ENCODE data around the gene SPDYE3. TPM values are rescaled to one million over a fixed set of nuclear protein-coding genes. Genes with fewer than 3 reads are reported as not detected.

Gene SPDYE3
- total RNA-seq, 1 donor from 2014 or later = not detected

GRCh38 chr7:100369105-100369504 lies 61.6 kb downstream of the SPDYE3 start:
- H3K4me1 Mint-ChIP-seq (ENCODE audit: low read depth) = no peaks in the 10 kb centered on the region
- peaks cover 11% of the 10 kb centered on the region for H3K36me3 Mint-ChIP-seq (ENCODE audit: insufficient read depth)
- H3K27me3 Mint-ChIP-seq = no peaks in the 10 kb centered on the region
- no peak for DNase-seq (ENCODE audit: low spot score, unreplicated experiment)
- H3K27ac Mint-ChIP-seq = peak overlapping the region; percentile 84
- no peak for TF ChIP-seq CTCF (IDR thresholded peaks at IDR 0.05; ENCODE audit: unreplicated experiment)
- H3K4me3 Mint-ChIP-seq (ENCODE audit: low read depth) = no peak overlapping the region
- no peaks in the 10 kb centered on the region for H3K9me3 Mint-ChIP-seq (ENCODE audit: low read depth)

- no peak for DNase-seq (ENCODE audit: low spot score, unreplicated experiment)
- Mint-ChIP-seq H3K27ac (no peak overlapping the region), H3K9me3 (ENCODE audit: low read depth) (no peaks in the 10 kb centered on the region), H3K36me3 (ENCODE audit: insufficient read depth) (peaks cover 5% of the 10 kb centered on the region), H3K27me3 (no peaks in the 10 kb centered on the region), H3K4me1 (ENCODE audit: low read depth) (no peaks in the 10 kb centered on the region), H3K4me3 (ENCODE audit: low read depth) (no peak overlapping the region)
- no peak for TF ChIP-seq CTCF (IDR thresholded peaks at IDR 0.05; ENCODE audit: unreplicated experiment)
Measured at GRCh38 chr7:100370303-100370702, 62.8 kb downstream of the SPDYE3 start.

- H3K27ac Mint-ChIP-seq = no peak overlapping the region
- no peak for TF ChIP-seq CTCF (IDR thresholded peaks at IDR 0.05; ENCODE audit: unreplicated experiment)
- H3K9me3 Mint-ChIP-seq (ENCODE audit: low read depth) = no peaks in the 10 kb centered on the region
- peaks cover 5% of the 10 kb centered on the region for H3K36me3 Mint-ChIP-seq (ENCODE audit: insufficient read depth)
- H3K27me3 Mint-ChIP-seq = no peaks in the 10 kb centered on the region
- no peaks in the 10 kb centered on the region for H3K4me1 Mint-ChIP-seq (ENCODE audit: low read depth)
- no peak for DNase-seq (ENCODE audit: low spot score, unreplicated experiment)
- no peak overlapping the region for H3K4me3 Mint-ChIP-seq (ENCODE audit: low read depth)
Measured at GRCh38 chr7:100370746-100371145, 63.2 kb downstream of the SPDYE3 start.

- no peak overlapping the region for H3K27ac Mint-ChIP-seq
- no peaks in the 10 kb centered on the region for H3K4me1 Mint-ChIP-seq (ENCODE audit: low read depth)
- H3K4me3 Mint-ChIP-seq (ENCODE audit: low read depth) = no peak overlapping the region
- H3K27me3 Mint-ChIP-seq = no peaks in the 10 kb centered on the region
- DNase-seq (ENCODE audit: low spot score, unreplicated experiment) = no peak
- H3K36me3 Mint-ChIP-seq (ENCODE audit: insufficient read depth) = peaks cover 5% of the 10 kb centered on the region
- TF ChIP-seq CTCF (IDR thresholded peaks at IDR 0.05; ENCODE audit: unreplicated experiment) = no peak
- no peaks in the 10 kb centered on the region for H3K9me3 Mint-ChIP-seq (ENCODE audit: low read depth)
Measured at GRCh38 chr7:100371561-100372171, 64.2 kb downstream of the SPDYE3 start.

Other genes starting within 250 kb of the SPDYE3 start
- gene ZNF3, start 226.0 kb upstream of the SPDYE3 start, total RNA-seq = 91.8 and 95.1 TPM in 2 replicates
- gene COPS6, start 218.7 kb upstream of the SPDYE3 start, total RNA-seq = 110 and 113 TPM in 2 replicates
- gene MCM7, start 206.3 kb upstream of the SPDYE3 start, total RNA-seq = 212 and 224 TPM in 2 replicates
- gene AP4M1, start 206.1 kb upstream of the SPDYE3 start, total RNA-seq = 34.0 and 36.0 TPM in 2 replicates
- 79.6 and 91.2 TPM in 2 replicates for gene TAF6, start 188.3 kb upstream of the SPDYE3 start, total RNA-seq
- 22.5 and 25.5 TPM in 2 replicates for gene CNPY4, start 188.1 kb upstream of the SPDYE3 start, total RNA-seq
- gene MBLAC1, start 180.7 kb upstream of the SPDYE3 start, total RNA-seq = 1.6 and 2.2 TPM in 2 replicates
- 106 and 116 TPM in 2 replicates for gene LAMTOR4, start 158.8 kb upstream of the SPDYE3 start, total RNA-seq
- 29.6 and 30.7 TPM in 2 replicates for gene TRAPPC14, start 149.0 kb upstream of the SPDYE3 start, total RNA-seq
- 4.9 and 5.1 TPM in 2 replicates for gene GAL3ST4, start 139.1 kb upstream of the SPDYE3 start, total RNA-seq
- gene GPC2, start 130.3 kb upstream of the SPDYE3 start, total RNA-seq = 64.0 and 65.2 TPM in 2 replicates
- gene STAG3, start 129.8 kb upstream of the SPDYE3 start, total RNA-seq = 2.4 and 2.5 TPM in 2 replicates
- not detected in 2 replicates for gene PVRIG, start 87.8 kb upstream of the SPDYE3 start, total RNA-seq
- 64.6 and 67.9 TPM in 2 replicates for gene PILRB, start 50.4 kb downstream of the SPDYE3 start, total RNA-seq
- gene PILRA, start 65.8 kb downstream of the SPDYE3 start, total RNA-seq = 3.9 and 5.3 TPM in 2 replicates
- 2.5 and 3.8 TPM in 2 replicates for gene ZCWPW1, start 121.0 kb downstream of the SPDYE3 start, total RNA-seq
- gene MEPCE, start 122.1 kb downstream of the SPDYE3 start, total RNA-seq = 34.6 and 35.4 TPM in 2 replicates
- gene PPP1R35, start 128.8 kb downstream of the SPDYE3 start, total RNA-seq = 23.7 and 29.8 TPM in 2 replicates
- 0.67 and 1.7 TPM in 2 replicates for gene SPACDR, start 156.6 kb downstream of the SPDYE3 start, total RNA-seq
- 27.9 and 32.2 TPM in 2 replicates for gene TSC22D4, start 171.5 kb downstream of the SPDYE3 start, total RNA-seq
- 4.6 and 4.9 TPM in 2 replicates for gene NYAP1, start 176.2 kb downstream of the SPDYE3 start, total RNA-seq
- 9.8 and 10.3 TPM in 2 replicates for gene AGFG2, start 231.5 kb downstream of the SPDYE3 start, total RNA-seq